WERI-Rb-1 (cell line): ENCODE data around the gene ALAS1.

ENCODE experiments used
- DNase-seq: peaks from one replicate; pipeline ENCODE4 v3.0.0-alpha.2; 2020
- H3K27ac ChIP-seq: fragments of 250-450 bp; sonication (Bioruptor Pico); 2 replicates; pipeline ENCODE4 v1.5.1; 2020; ENCODE audit warnings: mild to moderate bottlenecking, moderate library complexity
- H3K27me3 ChIP-seq: fragments of 250-450 bp; sonication (Bioruptor Pico); 2 replicates; pipeline ENCODE4 v1.5.1; 2021; ENCODE audit warnings: mild to moderate bottlenecking, low read depth, moderate library complexity; ENCODE audit not compliant: insufficient read depth, severe bottlenecking
- H3K36me3 ChIP-seq: fragments of 250-450 bp; sonication (Bioruptor Pico); 2 replicates; pipeline ENCODE4 v1.5.1; 2020; ENCODE audit warnings: mild to moderate bottlenecking, moderate library complexity
- H3K4me3 ChIP-seq: 2 replicates; pipeline ENCODE4 v1.5.1; 2011; ENCODE audit warnings: low read depth, mild to moderate bottlenecking, control low read depth, low read length
- H3K9me3 ChIP-seq: fragments of 250-450 bp; sonication (Bioruptor Pico); 2 replicates; pipeline ENCODE4 v1.5.1; 2021; ENCODE audit warnings: mild to moderate bottlenecking, moderate library complexity; ENCODE audit not compliant: severe bottlenecking
- CTCF ChIP-seq: IDR thresholded peaks from 2 replicates; pipeline ENCODE4 v1.5.1; 2011; ENCODE audit warnings: low read depth, mild to moderate bottlenecking, control low read depth, inconsistent platforms, low read length

ALAS1 gene

DNA sequence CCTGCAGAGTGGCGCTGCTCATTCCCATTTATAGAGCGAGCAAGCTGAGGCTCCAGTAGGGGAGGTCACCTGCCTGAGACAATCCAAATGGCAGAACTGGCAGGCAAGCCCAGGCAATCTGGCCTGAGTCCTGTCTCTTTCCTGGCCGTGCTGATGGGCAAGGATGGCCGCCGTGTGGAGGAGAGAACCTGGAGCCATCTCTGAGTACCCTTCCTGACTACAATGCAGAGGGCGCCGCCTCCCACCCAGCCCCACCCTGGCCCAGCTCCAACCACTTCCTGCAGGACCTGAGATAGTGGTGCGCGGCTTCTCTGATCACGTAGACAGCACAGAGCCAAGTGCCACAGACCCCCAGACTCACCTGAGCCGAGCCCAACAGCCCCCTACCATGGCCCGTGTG lies 20.5 kb downstream of the ALAS1 start:
- no peak for TF ChIP-seq CTCF
- DNase-seq = no peak
- Histone ChIP-seq H3K9me3 (no peaks in the 10 kb centered on the region), H3K27ac (no peak overlapping the region), H3K27me3 (no peaks in the 10 kb centered on the region), H3K36me3 (peaks cover 7% of the 10 kb centered on the region), H3K4me3 (no peak overlapping the region)

GRCh38 chr3:52218937-52219650 lies 21.1 kb downstream of the ALAS1 start:
- DNase-seq = no peak
- no peak overlapping the region for H3K4me3 ChIP-seq
- H3K27ac ChIP-seq = no peak overlapping the region
- no peaks in the 10 kb centered on the region for H3K9me3 ChIP-seq
- H3K27me3 ChIP-seq = no peaks in the 10 kb centered on the region
- peaks cover 7% of the 10 kb centered on the region for H3K36me3 ChIP-seq
- TF ChIP-seq CTCF = no peak

- DNase-seq = peak; percentile 76
- H3K9me3 ChIP-seq = no peaks in the 10 kb centered on the region
- no peak overlapping the region for H3K4me3 ChIP-seq
- no peaks in the 10 kb centered on the region for H3K36me3 ChIP-seq
- no peak overlapping the region for H3K27ac ChIP-seq
- peak; percentile 88 for TF ChIP-seq CTCF
- no peaks in the 10 kb centered on the region for H3K27me3 ChIP-seq
Observed at GRCh38 chr3:52220380-52221026, 22.5 kb downstream of the ALAS1 start.

- Histone ChIP-seq H3K9me3 (no peaks in the 10 kb centered on the region), H3K27me3 (no peaks in the 10 kb centered on the region), H3K27ac (no peak overlapping the region), H3K36me3 (no peaks in the 10 kb centered on the region), H3K4me3 (no peak overlapping the region)
- no peak for TF ChIP-seq CTCF
- DNase-seq = no peak
Observed at GRCh38 chr3:52221141-52221562, 23.2 kb downstream of the ALAS1 start.

- no peak for DNase-seq
- H3K27me3 ChIP-seq = no peaks in the 10 kb centered on the region
- no peaks in the 10 kb centered on the region for H3K9me3 ChIP-seq
- H3K4me3 ChIP-seq = no peak overlapping the region
- TF ChIP-seq CTCF = no peak
- H3K36me3 ChIP-seq = no peaks in the 10 kb centered on the region
- H3K27ac ChIP-seq = no peak overlapping the region
Observed at GRCh38 chr3:52221563-52222318, 23.8 kb downstream of the ALAS1 start.
